PC-3 (cell line): ENCODE data around the gene PCDHGA4. TPM values are rescaled to one million over a fixed set of nuclear protein-coding genes. Genes with fewer than 3 reads are reported as not detected.
"Not testable (repeated sequence)": the region's sequence is repeated elsewhere in the genome, so short reads cannot be mapped to it uniquely, and the experiment has no call there.

Source experiments
- ATAC-seq: fragments of 200-7000 bp; cut with Tn5 transposase; 2 replicates; pipeline ENCODE4 v1.9.1; 2020; ENCODE audit warnings: mild to moderate bottlenecking, moderate library complexity
- BruUV-seq: library from RNA; stranded (reverse); fragments of 400-500 nt; replicated peaks from 2 replicates; lab custom pipeline; 2021; lab: Mats Ljungman, UMichigan
- CTCF ChIA-PET: fragments of 300-600 bp; sonication (Branson Sonifier 250); formaldehyde crosslinking; loops from one replicate; lab custom pipeline; 2022; ENCODE audit warnings: antibody characterized with exemption; lab: Charles Lee
- POLR2A ChIA-PET: fragments of 300-600 bp; sonication (Branson Sonifier 250); formaldehyde crosslinking; loops from one replicate; lab custom pipeline; 2022; ENCODE audit warnings: antibody characterized with exemption; ENCODE audit not compliant: unreplicated experiment; lab: Charles Lee
- DNase-seq: peaks from one replicate; pipeline ENCODE4 v3.0.0-alpha.2; 2015
- H2AFZ ChIP-seq: fragments of 300-600 bp; sonication (generic); 2 replicates; pipeline ENCODE4 v1.6.0; 2016; ENCODE audit warnings: antibody characterized with exemption, low read length
- H3F3A ChIP-seq: fragments of 300-600 bp; sonication (generic); one replicate; pipeline ENCODE4 v1.6.0; 2017; ENCODE audit warnings: antibody characterized with exemption, low read length, control low read depth, mild to moderate bottlenecking; ENCODE audit not compliant: unreplicated experiment
- H3K27ac ChIP-seq: fragments of 300-600 bp; sonication (generic); 2 replicates; pipeline ENCODE4 v1.5.1; 2016; ENCODE audit warnings: mild to moderate bottlenecking, low read length
- H3K27me3 ChIP-seq: fragments of 300-600 bp; sonication (generic); 2 replicates; pipeline ENCODE4 v1.6.1; 2016; ENCODE audit warnings: low read length, mixed read lengths
- H3K36me3 ChIP-seq: fragments of 300-600 bp; sonication (generic); 2 replicates; pipeline ENCODE4 v1.6.1; 2016; ENCODE audit warnings: low read depth, mixed run types, low read length, mixed read lengths
- H3K4me1 ChIP-seq: fragments of 300-600 bp; sonication (generic); 2 replicates; pipeline ENCODE4 v1.5.1; 2016; ENCODE audit warnings: low read length; ENCODE audit not compliant: insufficient read depth
- H3K4me2 ChIP-seq: fragments of 300-600 bp; sonication (generic); 2 replicates; pipeline ENCODE4 v1.6.0; 2016; ENCODE audit warnings: low read length
- H3K4me3 ChIP-seq: fragments of 300-600 bp; sonication (generic); 2 replicates; pipeline ENCODE4 v1.5.1; 2016; ENCODE audit warnings: mild to moderate bottlenecking, low read length, mixed read lengths
- H3K79me2 ChIP-seq: fragments of 300-600 bp; sonication (generic); 2 replicates; pipeline ENCODE4 v1.6.1; 2017; ENCODE audit warnings: low read length, mixed read lengths
- H3K9ac ChIP-seq: fragments of 300-600 bp; sonication (generic); 2 replicates; pipeline ENCODE4 v1.6.0; 2016; ENCODE audit warnings: mild to moderate bottlenecking, low read length
- H3K9me2 ChIP-seq: fragments of 300-600 bp; sonication (generic); replicated peaks from 2 replicates; pipeline ENCODE4 v1.6.1; 2016; ENCODE audit warnings: mixed run types, low read length, mixed read lengths
- H3K9me3 ChIP-seq: fragments of 300-600 bp; sonication (generic); 2 replicates; pipeline ENCODE4 v1.6.1; 2016; ENCODE audit warnings: low read length, mixed read lengths
- H4K20me1 ChIP-seq: fragments of 300-600 bp; sonication (generic); 2 replicates; pipeline ENCODE4 v1.6.1; 2016; ENCODE audit warnings: low read length, mixed read lengths
- CTCF ChIP-seq: fragments of 300-600 bp; sonication (generic); conservative IDR thresholded peaks from 2 replicates; pipeline ENCODE4 v1.5.1; 2017; ENCODE audit warnings: antibody characterized with exemption, low read depth, mild to moderate bottlenecking, low read length
- EZH2 ChIP-seq: fragments of 300-600 bp; sonication (generic); IDR thresholded peaks from one replicate; pipeline ENCODE4 v1.6.1; 2017; ENCODE audit warnings: antibody characterized with exemption, mild to moderate bottlenecking, low read length; ENCODE audit not compliant: unreplicated experiment
- EZH2phosphoT487 ChIP-seq: fragments of 300-600 bp; sonication (generic); IDR thresholded peaks from 2 replicates; pipeline ENCODE4 v1.6.1; 2018; ENCODE audit warnings: mild to moderate bottlenecking, antibody characterized with exemption, low read length, borderline replicate concordance
- intact Hi-C: fragments of 100-400 bp; cut with micrococcal nuclease; formaldehyde crosslinking; loops from 2 replicates; pipeline ENCODE4 v1.9.0; 2023
- total RNA-seq: library from RNA; depleted of rRNA; stranded (reverse); fragments of >200 nt; gene quantifications from 2 replicates; pipeline ENCODE4 v1.2.3, GENCODE V29; 2014

Gene PCDHGA4
- total RNA-seq, 1 experiment from 2014 or later: 0.04 TPM

- not testable (repeated sequence) for H3K9me2 ChIP-seq, H3K27ac ChIP-seq, H3K36me3 ChIP-seq, H3K4me1 ChIP-seq, H3K27me3 ChIP-seq, H3F3A ChIP-seq, H4K20me1 ChIP-seq, H3K79me2 ChIP-seq, H3K9me3 ChIP-seq
- peak within 1 kb of the TSS; percentile 70 for H3K4me2 ChIP-seq
- TSS peak; percentile 66 for BruUV-seq
- intact Hi-C loops: loop anchor here (1.0 to 5.0 kb wide), 5 partner anchors 33 to 166 kb away; partner anchors contain the start of gene PCDHGA5
- DNase-seq: peak; percentile 68
- ChIA-PET POLR2A (interaction anchor here (0.7 kb wide), 1 partner anchor 166 kb away, joined by 5 read pairs; no protein-coding TSS in a partner anchor), CTCF (interaction anchor here (0.6 to 2.4 kb wide), 5 partner anchors 19 to 163 kb away, joined by 3 to 8 read pairs (median 4); partner anchors contain the start of gene PCDHGA5)
- peak within 1 kb of the TSS; percentile 59 for H3K9ac ChIP-seq
- H2AFZ ChIP-seq: peak within 1 kb of the TSS; percentile 73; the same call in 1 of the 2 replicates
- peak within 1 kb of the TSS; percentile 64 for H3K4me3 ChIP-seq
- peak; percentile 98 for ATAC-seq
- peak; percentile 65 for TF ChIP-seq CTCF
These were observed 43.1 kb downstream of the PCDHGA4 start, which contains the start of gene PCDHGB5 for GRCh38 chr5:141397756-141398551. PCDHGB5 (plus strand) TSS chr5:141397947; CDS start chr5:141398128, 181 bp downstream.

- POLR2A ChIA-PET: no interaction called here
- Histone ChIP-seq H3K4me2 (no peak overlapping the region), H3K4me3 (peak overlapping the region; percentile 23), H3K27ac (no peak overlapping the region), H3F3A (no peaks in the 10 kb centered on the region), H3K9me3 (peaks cover 7% of the 10 kb centered on the region; the same call in 1 of the 2 replicates), H3K9ac (no peak overlapping the region), H3K36me3 (peaks cover 9% of the 10 kb centered on the region; the same call in 1 of the 2 replicates), H2AFZ (no peak overlapping the region), H4K20me1 (no peaks in the 10 kb centered on the region), H3K79me2 (no peaks in the 10 kb centered on the region), H3K9me2 (no peaks in the 10 kb centered on the region), H3K4me1 (no peaks in the 10 kb centered on the region), H3K27me3 (no peaks in the 10 kb centered on the region)
- CTCF ChIA-PET: interaction anchor here (2.4 kb wide), 1 partner anchor 126 kb away, joined by 7 read pairs; no protein-coding TSS in a partner anchor
- no TSS peak for BruUV-seq
- intact Hi-C loops: loop anchor here (5.0 kb wide), 1 partner anchor 109 kb away; no protein-coding TSS in a partner anchor
- no peak for DNase-seq
- TF ChIP-seq CTCF (no peak), EZH2phosphoT487 (no peak), EZH2 (no peak)
- no peak for ATAC-seq
These were observed 43.8 kb downstream of the PCDHGA4 start for GRCh38 chr5:141398608-141399007.
